ENCODE data around the gene JPH3.

Gene JPH3

GRCh38 chr16:87700406-87701077 is 98.2 kb downstream of the JPH3 start:
- no peak for TF ChIP-seq GATA2 (IDR thresholded peaks at IDR 0.05; ENCODE audit: low read depth, low read length)
- no peak for TF ChIP-seq GATA3 (IDR thresholded peaks at IDR 0.05; ENCODE audit: low read depth, low read length)

GRCh38 chr16:87701078-87701460 is 98.8 kb downstream of the JPH3 start:
- TF ChIP-seq GATA2 (IDR thresholded peaks at IDR 0.05; ENCODE audit: low read depth, low read length) (no peak), GATA3 (IDR thresholded peaks at IDR 0.05; ENCODE audit: low read depth, low read length) (no peak)

GRCh38 chr16:87701505-87701921 is 99.2 kb downstream of the JPH3 start:
- no peak for TF ChIP-seq GATA2 (IDR thresholded peaks at IDR 0.05; ENCODE audit: low read depth, low read length)
- no peak for TF ChIP-seq GATA3 (IDR thresholded peaks at IDR 0.05; ENCODE audit: low read depth, low read length)

- TF ChIP-seq GATA2 (IDR thresholded peaks at IDR 0.05; ENCODE audit: low read depth, low read length), result no peak
Measured at GRCh38 chr16:87702325-87702811, 100.1 kb downstream of the JPH3 start.

- TF ChIP-seq GATA3 (IDR thresholded peaks at IDR 0.05; ENCODE audit: low read depth, low read length) (no peak), GATA2 (IDR thresholded peaks at IDR 0.05; ENCODE audit: low read depth, low read length) (no peak)
Measured at GRCh38 chr16:87703071-87703470, 100.8 kb downstream of the JPH3 start.

GRCh38 chr16:87703835-87704375 is 101.6 kb downstream of the JPH3 start:
- TF ChIP-seq GATA2 (IDR thresholded peaks at IDR 0.05; ENCODE audit: low read depth, low read length), result no peak
- TF ChIP-seq GATA3 (IDR thresholded peaks at IDR 0.05; ENCODE audit: low read depth, low read length), result no peak

- TF ChIP-seq GATA3 (IDR thresholded peaks at IDR 0.05; ENCODE audit: low read depth, low read length), result no peak
- TF ChIP-seq GATA2 (IDR thresholded peaks at IDR 0.05; ENCODE audit: low read depth, low read length), result no peak
Measured at GRCh38 chr16:87704754-87705353, 102.5 kb downstream of the JPH3 start.

GRCh38 chr16:87705771-87706277 is 103.5 kb downstream of the JPH3 start:
- TF ChIP-seq GATA2 (IDR thresholded peaks at IDR 0.05; ENCODE audit: low read depth, low read length), result no peak
- no peak for TF ChIP-seq GATA3 (IDR thresholded peaks at IDR 0.05; ENCODE audit: low read depth, low read length)

GRCh38 chr16:87706278-87707000 is 104.1 kb downstream of the JPH3 start:
- no peak for TF ChIP-seq GATA3 (IDR thresholded peaks at IDR 0.05; ENCODE audit: low read depth, low read length)
- no peak for TF ChIP-seq GATA2 (IDR thresholded peaks at IDR 0.05; ENCODE audit: low read depth, low read length)

GRCh38 chr16:87707097-87707496 is 104.8 kb downstream of the JPH3 start:
- TF ChIP-seq GATA3 (IDR thresholded peaks at IDR 0.05; ENCODE audit: low read depth, low read length) (no peak), GATA2 (IDR thresholded peaks at IDR 0.05; ENCODE audit: low read depth, low read length) (no peak)

- TF ChIP-seq GATA3 (IDR thresholded peaks at IDR 0.05; ENCODE audit: low read depth, low read length), result no peak
- no peak for TF ChIP-seq GATA2 (IDR thresholded peaks at IDR 0.05; ENCODE audit: low read depth, low read length)
Measured at GRCh38 chr16:87707714-87708580, 105.6 kb downstream of the JPH3 start.

- TF ChIP-seq GATA2 (IDR thresholded peaks at IDR 0.05; ENCODE audit: low read depth, low read length), result no peak
- no peak for TF ChIP-seq GATA3 (IDR thresholded peaks at IDR 0.05; ENCODE audit: low read depth, low read length)
Measured at GRCh38 chr16:87708881-87709638, 106.8 kb downstream of the JPH3 start.

GRCh38 chr16:87709677-87710076 is 107.4 kb downstream of the JPH3 start:
- TF ChIP-seq GATA3 (IDR thresholded peaks at IDR 0.05; ENCODE audit: low read depth, low read length), result no peak
- no peak for TF ChIP-seq GATA2 (IDR thresholded peaks at IDR 0.05; ENCODE audit: low read depth, low read length)

Data from SH-SY5Y (cell line).